IPS-18a (cell line): ENCODE measurements around the gene NDUFC1.

Experiments used
- H3K27ac ChIP-seq: one replicate; pipeline ENCODE4 v1.5.1; 2013; ENCODE audit warnings: low read length
- H3K27me3 ChIP-seq: one replicate; pipeline ENCODE4 v1.6.1; 2013; ENCODE audit warnings: mild to moderate bottlenecking, low read length; ENCODE audit not compliant: control insufficient read depth, insufficient read depth
- H3K36me3 ChIP-seq: one replicate; pipeline ENCODE4 v1.6.1; 2013; ENCODE audit warnings: low read depth, low read length; ENCODE audit not compliant: control insufficient read depth
- H3K4me1 ChIP-seq: one replicate; pipeline ENCODE4 v1.6.1; 2013; ENCODE audit warnings: low read depth, low read length; ENCODE audit not compliant: control insufficient read depth
- H3K4me3 ChIP-seq: one replicate; pipeline ENCODE4 v1.5.1; 2013; ENCODE audit warnings: low read length
- H3K9ac ChIP-seq: one replicate; pipeline ENCODE4 v1.6.1; 2013; ENCODE audit warnings: mild to moderate bottlenecking, low read length, moderate library complexity
- H3K9me3 ChIP-seq: one replicate; pipeline ENCODE4 v1.6.1; 2013; ENCODE audit warnings: low read depth, low read length; ENCODE audit not compliant: control insufficient read depth

The NDUFC1 gene

GRCh38 chr4:139243448-139244365, 58.6 kb downstream of the NDUFC1 start:
- no peak overlapping the region for H3K27ac ChIP-seq
- H3K9ac ChIP-seq = no peak overlapping the region

GRCh38 chr4:139242511-139243051, 59.7 kb downstream of the NDUFC1 start:
- H3K4me3 ChIP-seq = no peak overlapping the region
- no peak overlapping the region for H3K27ac ChIP-seq
- H3K36me3 ChIP-seq = no peaks in the 10 kb centered on the region
- no peak overlapping the region for H3K9ac ChIP-seq
- no peaks in the 10 kb centered on the region for H3K27me3 ChIP-seq
- peaks cover 19% of the 10 kb centered on the region for H3K4me1 ChIP-seq
- H3K9me3 ChIP-seq = peaks cover 6% of the 10 kb centered on the region

More at GRCh38 chr4:139243448-139244365, 58.6 kb downstream of the NDUFC1 start:
- Histone ChIP-seq H3K36me3 (no peaks in the 10 kb centered on the region), H3K9me3 (peaks cover 6% of the 10 kb centered on the region), H3K4me1 (peaks cover 19% of the 10 kb centered on the region), H3K27me3 (no peaks in the 10 kb centered on the region), H3K4me3 (no peak overlapping the region)

GRCh38 chr4:139241784-139242151, 60.5 kb downstream of the NDUFC1 start:
- peaks cover 19% of the 10 kb centered on the region for H3K4me1 ChIP-seq
- H3K27me3 ChIP-seq = no peaks in the 10 kb centered on the region
- no peak overlapping the region for H3K4me3 ChIP-seq
- peaks cover 6% of the 10 kb centered on the region for H3K9me3 ChIP-seq
- no peak overlapping the region for H3K9ac ChIP-seq
- no peaks in the 10 kb centered on the region for H3K36me3 ChIP-seq
- peak overlapping the region; percentile 59 for H3K27ac ChIP-seq

GRCh38 chr4:139241086-139241783, 61.0 kb downstream of the NDUFC1 start:
- Histone ChIP-seq H3K36me3 (no peaks in the 10 kb centered on the region), H3K4me1 (peaks cover 19% of the 10 kb centered on the region), H3K4me3 (no peak overlapping the region), H3K27ac (peak overlapping the region; percentile 59), H3K9me3 (peaks cover 6% of the 10 kb centered on the region), H3K27me3 (no peaks in the 10 kb centered on the region), H3K9ac (no peak overlapping the region)
